ENCODE data around the gene ZNG1C. TPM values are rescaled to one million over a fixed set of nuclear protein-coding genes. Genes with fewer than 3 reads are reported as not detected.
"Not testable (repeated sequence)": the region's sequence is repeated elsewhere in the genome, so short reads cannot be mapped to it uniquely, and the experiment has no call there.

Gene ZNG1C
- polyA plus RNA-seq (2013): 18.6 and 21.7 TPM in 2 replicates

DNA sequence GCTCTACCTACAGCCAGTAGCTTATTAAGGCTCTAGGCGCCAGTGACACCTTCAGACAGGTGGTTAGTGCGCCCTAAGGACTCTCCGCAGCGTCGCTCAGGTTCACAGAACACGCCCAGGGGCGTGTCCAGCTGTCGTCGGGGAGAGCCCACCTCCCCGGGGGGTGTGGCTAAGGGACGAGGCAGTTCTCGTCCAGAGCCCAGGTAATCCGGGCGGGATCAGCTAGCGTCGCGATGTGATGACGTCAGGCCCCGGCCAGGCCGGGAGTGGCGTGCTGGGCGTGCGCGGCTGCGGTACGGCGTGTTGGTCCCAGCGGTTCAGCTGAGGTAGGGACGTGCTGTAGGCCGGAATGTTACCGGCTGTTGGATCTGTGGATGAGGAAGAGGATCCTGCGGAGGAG lies at the start of gene ZNG1C:
Gene ZNG1C (plus strand): TSS at position 301 of the 400 bp plus-strand sequence. CDS start 49 bp downstream, at position 350.
- not testable (repeated sequence) for H3K27ac ChIP-seq (ENCODE audit: low read depth, low read length); H3K4me2 ChIP-seq (ENCODE audit: low read length); H4K12ac ChIP-seq (ENCODE audit: low read depth, low read length); H2BK120ac ChIP-seq (ENCODE audit: insufficient read depth, low read length, poor library complexity); H3K14ac ChIP-seq (ENCODE audit: low read length); H2AK5ac ChIP-seq (ENCODE audit: low read length); DNase-seq; H4K8ac ChIP-seq (ENCODE audit: low read depth, low read length); H2BK12ac ChIP-seq (ENCODE audit: low read length); H3K18ac ChIP-seq (ENCODE audit: low read length); H3K9ac ChIP-seq (ENCODE audit: low read length); H3K79me2 ChIP-seq (ENCODE audit: control insufficient read depth, insufficient read depth, low read length, poor library complexity); H4K91ac ChIP-seq (ENCODE audit: low read depth, low read length); H3K4me1 ChIP-seq (ENCODE audit: control insufficient read depth in 1 of 2, insufficient read depth in 2 of 2, low read length in 2 of 2); H3K27me3 ChIP-seq (ENCODE audit: insufficient read depth, low read length); H3K4me3 ChIP-seq (ENCODE audit: low read depth, low read length); H3K79me1 ChIP-seq (ENCODE audit: low read length); H3K36me3 ChIP-seq (ENCODE audit: control insufficient read depth in 1 of 2, insufficient read depth in 2 of 2, low read length in 2 of 2); H3K4ac ChIP-seq (ENCODE audit: low read depth, low read length); H2BK5ac ChIP-seq (ENCODE audit: low read depth, low read length, poor library complexity); H2AFZ ChIP-seq (ENCODE audit: insufficient read depth, low read length, poor library complexity); H3K9me3 ChIP-seq (ENCODE audit: insufficient read depth, low read depth, low read length); H3K23ac ChIP-seq (ENCODE audit: low read length)
- no CpG with 5 or more reads among the region's 32 CpGs for WGBS (ENCODE audit: extremely low coverage, insufficient coverage, insufficient read length)

DNA sequence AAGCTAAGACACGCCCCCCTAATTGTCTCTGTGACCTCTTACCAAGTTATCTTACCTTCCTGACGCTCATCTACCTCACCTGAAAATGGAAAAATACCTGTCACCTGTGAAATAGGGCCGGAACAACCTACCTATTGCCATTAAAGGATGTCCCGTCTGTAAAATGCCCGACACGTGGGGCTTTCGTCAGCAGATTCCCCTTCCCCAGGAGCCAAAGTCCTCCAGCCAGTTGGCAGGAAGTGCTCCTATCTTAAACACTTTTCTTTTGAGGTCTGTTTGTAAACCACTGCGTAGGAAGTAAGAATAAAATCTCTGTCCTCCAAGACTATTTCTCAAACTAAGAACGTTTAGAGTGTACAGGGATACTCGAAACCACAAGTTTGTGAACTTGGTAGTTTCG lies 654 bp downstream of the ZNG1C start:
- H2AFZ ChIP-seq (ENCODE audit: insufficient read depth, low read length, poor library complexity); H3K4me3 ChIP-seq (ENCODE audit: low read depth, low read length); H3K18ac ChIP-seq (ENCODE audit: low read length); H3K79me1 ChIP-seq (ENCODE audit: low read length); H3K14ac ChIP-seq (ENCODE audit: low read length); H3K9me3 ChIP-seq (ENCODE audit: insufficient read depth, low read depth, low read length); H2BK5ac ChIP-seq (ENCODE audit: low read depth, low read length, poor library complexity); H4K12ac ChIP-seq (ENCODE audit: low read depth, low read length); H3K4me2 ChIP-seq (ENCODE audit: low read length); H3K36me3 ChIP-seq (ENCODE audit: control insufficient read depth in 1 of 2, insufficient read depth in 2 of 2, low read length in 2 of 2); H3K4me1 ChIP-seq (ENCODE audit: control insufficient read depth in 1 of 2, insufficient read depth in 2 of 2, low read length in 2 of 2); H3K27me3 ChIP-seq (ENCODE audit: insufficient read depth, low read length); H4K8ac ChIP-seq (ENCODE audit: low read depth, low read length); H3K9ac ChIP-seq (ENCODE audit: low read length); H3K79me2 ChIP-seq (ENCODE audit: control insufficient read depth, insufficient read depth, low read length, poor library complexity); H3K4ac ChIP-seq (ENCODE audit: low read depth, low read length); DNase-seq; H2AK5ac ChIP-seq (ENCODE audit: low read length); H3K27ac ChIP-seq (ENCODE audit: low read depth, low read length); H4K91ac ChIP-seq (ENCODE audit: low read depth, low read length); H3K23ac ChIP-seq (ENCODE audit: low read length); H2BK12ac ChIP-seq (ENCODE audit: low read length); H2BK120ac ChIP-seq (ENCODE audit: insufficient read depth, low read length, poor library complexity): not testable (repeated sequence)
- WGBS (ENCODE audit: extremely low coverage, insufficient coverage, insufficient read length): no CpG with 5 or more reads among the region's 11 CpGs

DNA sequence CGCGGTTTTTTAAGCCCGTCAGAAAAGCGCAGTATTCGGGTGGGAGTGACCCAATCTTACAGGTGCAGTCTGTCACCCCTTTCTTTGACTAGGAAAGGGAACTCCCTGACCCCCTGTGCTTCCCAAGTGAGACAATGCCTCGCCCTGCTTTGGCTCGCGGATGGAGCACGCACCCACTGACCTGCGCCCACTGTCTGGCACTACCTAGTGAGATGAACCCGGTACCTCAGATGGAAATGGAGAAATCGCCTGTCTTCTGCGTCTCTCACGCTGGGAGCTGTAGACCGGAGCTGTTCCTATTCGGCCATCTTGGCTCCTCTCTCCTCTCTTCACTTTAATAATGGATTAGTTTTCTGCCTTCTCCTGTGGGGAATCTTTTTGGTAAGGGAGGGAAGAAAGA lies 39.3 kb downstream of the ZNG1C start:
- not testable (repeated sequence) for H3K23ac ChIP-seq (ENCODE audit: low read length); H3K4me2 ChIP-seq (ENCODE audit: low read length); H4K91ac ChIP-seq (ENCODE audit: low read depth, low read length); DNase-seq; H3K9me3 ChIP-seq (ENCODE audit: insufficient read depth, low read depth, low read length); H2AFZ ChIP-seq (ENCODE audit: insufficient read depth, low read length, poor library complexity); H3K27me3 ChIP-seq (ENCODE audit: insufficient read depth, low read length); H3K14ac ChIP-seq (ENCODE audit: low read length); H4K8ac ChIP-seq (ENCODE audit: low read depth, low read length); H3K79me1 ChIP-seq (ENCODE audit: low read length); H3K79me2 ChIP-seq (ENCODE audit: control insufficient read depth, insufficient read depth, low read length, poor library complexity); H2BK5ac ChIP-seq (ENCODE audit: low read depth, low read length, poor library complexity); H3K9ac ChIP-seq (ENCODE audit: low read length); H3K4ac ChIP-seq (ENCODE audit: low read depth, low read length); H2BK12ac ChIP-seq (ENCODE audit: low read length); H3K4me3 ChIP-seq (ENCODE audit: low read depth, low read length); H2AK5ac ChIP-seq (ENCODE audit: low read length); H3K36me3 ChIP-seq (ENCODE audit: control insufficient read depth in 1 of 2, insufficient read depth in 2 of 2, low read length in 2 of 2); H3K27ac ChIP-seq (ENCODE audit: low read depth, low read length); H4K12ac ChIP-seq (ENCODE audit: low read depth, low read length); H3K18ac ChIP-seq (ENCODE audit: low read length); H2BK120ac ChIP-seq (ENCODE audit: insufficient read depth, low read length, poor library complexity); H3K4me1 ChIP-seq (ENCODE audit: control insufficient read depth in 1 of 2, insufficient read depth in 2 of 2, low read length in 2 of 2)
- no CpG with 5 or more reads among the region's 16 CpGs for WGBS (ENCODE audit: extremely low coverage, insufficient coverage, insufficient read length)

DNA sequence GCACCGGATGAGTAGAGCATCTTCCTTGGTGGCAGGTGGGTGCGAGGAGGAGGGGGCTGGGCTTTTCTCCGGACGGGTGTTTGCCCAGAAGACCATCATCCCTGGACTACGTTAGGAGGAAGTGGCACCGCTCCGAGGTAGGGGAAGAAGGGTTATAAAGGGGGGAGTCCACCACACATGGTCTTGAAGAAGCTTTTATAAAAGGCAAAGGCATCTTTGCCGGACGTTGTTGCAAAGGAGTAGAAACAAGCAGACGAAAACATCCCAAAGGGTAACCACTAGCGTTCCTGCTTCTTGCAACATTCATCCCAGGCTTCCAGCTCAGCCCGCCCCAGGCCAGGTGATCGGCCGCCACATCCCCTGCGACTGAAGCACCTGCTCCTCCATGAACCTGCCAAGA lies 60.8 kb downstream of the ZNG1C start, which contains the start of gene FOXD4L3:
Gene FOXD4L3 (plus strand): TSS at position 301 of the 400 bp plus-strand sequence. CDS start 85 bp downstream, at position 386.
- H3K23ac ChIP-seq (ENCODE audit: low read length); H3K18ac ChIP-seq (ENCODE audit: low read length); H3K4me2 ChIP-seq (ENCODE audit: low read length); H3K9ac ChIP-seq (ENCODE audit: low read length); H3K79me2 ChIP-seq (ENCODE audit: control insufficient read depth, insufficient read depth, low read length, poor library complexity); H3K4me3 ChIP-seq (ENCODE audit: low read depth, low read length); H2AK5ac ChIP-seq (ENCODE audit: low read length); H3K4me1 ChIP-seq (ENCODE audit: control insufficient read depth in 1 of 2, insufficient read depth in 2 of 2, low read length in 2 of 2); H3K27me3 ChIP-seq (ENCODE audit: insufficient read depth, low read length); H2AFZ ChIP-seq (ENCODE audit: insufficient read depth, low read length, poor library complexity); H4K8ac ChIP-seq (ENCODE audit: low read depth, low read length); H3K14ac ChIP-seq (ENCODE audit: low read length); H3K4ac ChIP-seq (ENCODE audit: low read depth, low read length); H2BK5ac ChIP-seq (ENCODE audit: low read depth, low read length, poor library complexity); H3K36me3 ChIP-seq (ENCODE audit: control insufficient read depth in 1 of 2, insufficient read depth in 2 of 2, low read length in 2 of 2); H2BK12ac ChIP-seq (ENCODE audit: low read length); H3K9me3 ChIP-seq (ENCODE audit: insufficient read depth, low read depth, low read length); H2BK120ac ChIP-seq (ENCODE audit: insufficient read depth, low read length, poor library complexity); H4K91ac ChIP-seq (ENCODE audit: low read depth, low read length); H4K12ac ChIP-seq (ENCODE audit: low read depth, low read length); H3K79me1 ChIP-seq (ENCODE audit: low read length); DNase-seq; H3K27ac ChIP-seq (ENCODE audit: low read depth, low read length): not testable (repeated sequence)
- no CpG with 5 or more reads among the region's 15 CpGs for WGBS (ENCODE audit: extremely low coverage, insufficient coverage, insufficient read length)
